Frontal cortex (tissue), 1 donor: ENCODE results near the gene PPM1F. TPM values are rescaled to one million over a fixed set of nuclear protein-coding genes. Genes with fewer than 3 reads are reported as not detected.

Experiments
- total RNA-seq: library from RNA; depleted of rRNA; stranded (reverse); fragments of >200 nt; gene quantifications from one replicate; pipeline ENCODE4 v1.2.3, GENCODE V29; 2014

Gene PPM1F
- total RNA-seq, 1 donor from 2014 or later, result 19.2 TPM

Other genes with a start within 250 kb of the PPM1F start
- 104 TPM for gene YPEL1, start 217.1 kb downstream of the PPM1F start, total RNA-seq
- gene MAPK1, start 85.2 kb downstream of the PPM1F start, total RNA-seq, result 74.2 TPM
- 15.1 TPM for gene TOP3B, start 29.9 kb upstream of the PPM1F start, total RNA-seq